GM18517 (cell line): Measurements from ENCODE around the gene NSMF.
"Not testable (repeated sequence)": the region's sequence is repeated elsewhere in the genome, so short reads cannot be mapped to it uniquely, and the experiment has no call there.

Source experiments
- ATAC-seq: cut with Tn5 transposase; IDR thresholded peaks from one replicate; pipeline ENCODE4 v1.9.1; 2021; ENCODE audit warnings: mild to moderate bottlenecking, moderate library complexity; ENCODE audit not compliant: unreplicated experiment

NSMF gene

GRCh38 chr9:137416006-137416562, 43.0 kb downstream of the NSMF start:
- ATAC-seq = no peak

DNA sequence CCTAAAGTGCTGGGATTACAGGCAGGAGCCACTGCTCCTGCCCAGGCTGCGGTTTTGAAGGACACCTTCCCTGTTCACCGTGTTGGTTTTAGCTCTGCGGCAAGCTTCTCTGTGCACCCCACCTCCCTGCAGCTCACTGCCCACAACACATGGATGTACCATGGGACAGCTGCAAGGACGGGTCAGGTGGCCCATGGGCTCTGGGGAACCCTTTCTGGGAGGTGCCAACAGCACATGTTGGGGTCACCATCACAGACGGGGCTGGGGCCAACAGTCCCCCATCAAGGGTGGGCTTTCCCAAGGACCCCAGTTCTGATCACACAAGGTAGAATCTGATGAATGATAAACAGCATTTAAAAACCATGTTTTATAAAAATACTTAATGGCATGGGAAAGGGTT, 43.7 kb downstream of the NSMF start:
- no peak for ATAC-seq

DNA sequence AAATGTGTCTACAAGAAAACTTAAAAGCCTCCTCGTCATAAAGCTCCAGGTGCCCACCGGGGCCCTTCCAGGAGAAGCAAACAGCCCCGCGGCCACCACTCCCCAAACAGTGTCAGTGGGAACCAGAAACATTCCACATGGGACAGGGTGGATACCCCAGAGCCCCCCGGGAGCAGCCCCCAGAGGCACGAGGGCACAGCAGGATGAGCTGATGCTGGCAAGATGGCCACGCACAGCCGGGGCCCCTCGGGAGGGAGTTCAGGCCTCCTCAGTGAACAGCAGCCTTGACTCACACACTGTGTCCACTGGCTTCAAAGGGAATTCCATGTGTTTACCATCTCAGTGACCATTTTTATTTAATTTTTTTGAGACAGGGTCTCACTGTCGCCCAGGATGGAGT, 46.7 kb downstream of the NSMF start:
- no peak for ATAC-seq

DNA sequence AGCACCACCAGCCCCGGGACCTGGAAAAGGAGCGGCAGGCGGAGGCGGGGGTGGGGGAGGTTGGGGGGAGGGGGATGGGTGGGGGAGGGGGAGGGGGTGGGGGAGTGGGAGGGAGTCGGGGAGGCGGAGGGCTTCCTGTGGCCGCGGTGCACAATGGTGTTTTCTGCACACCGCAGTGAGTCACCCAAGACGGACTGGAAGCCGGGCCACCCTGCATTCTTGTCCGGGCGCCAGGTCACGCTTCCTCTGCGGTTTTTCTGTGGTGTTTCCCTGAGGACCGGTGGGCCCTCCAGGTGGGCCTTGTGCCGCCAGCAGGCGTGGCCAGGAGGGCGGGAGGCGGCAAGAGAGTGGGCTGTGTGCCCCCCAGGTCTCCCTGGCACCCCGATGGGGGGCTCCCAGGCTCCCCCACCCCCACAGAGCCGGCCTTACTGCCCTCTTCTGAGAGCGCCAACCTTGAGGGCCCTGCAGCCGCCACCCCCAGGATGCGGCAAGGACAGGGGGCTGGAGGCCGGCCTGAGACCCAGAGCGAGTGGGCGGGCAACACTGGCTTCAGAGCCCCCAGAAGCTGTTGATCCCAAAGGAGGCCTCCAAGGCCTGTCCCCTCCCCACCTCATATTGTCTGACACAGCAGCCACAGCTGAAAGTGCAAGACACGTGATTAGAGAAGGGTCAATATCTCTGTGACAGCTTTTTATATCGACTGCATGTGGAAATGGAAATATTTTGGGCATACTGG, 47.3 kb downstream of the NSMF start:
- no peak for ATAC-seq

GRCh38 chr9:137411260-137411644, 47.9 kb downstream of the NSMF start:
- ATAC-seq = no peak

- ATAC-seq = no peak
Observed at GRCh38 chr9:137410891-137411249, 48.3 kb downstream of the NSMF start.

- ATAC-seq = not testable (repeated sequence)
Observed at GRCh38 chr9:137410236-137410890, 48.8 kb downstream of the NSMF start.

GRCh38 chr9:137409515-137409914, 49.6 kb downstream of the NSMF start:
- ATAC-seq = no peak

GRCh38 chr9:137408651-137409405, 50.3 kb downstream of the NSMF start:
- ATAC-seq = no peak

GRCh38 chr9:137407590-137408300, 51.4 kb downstream of the NSMF start:
- ATAC-seq = no peak

- no peak for ATAC-seq
Observed at GRCh38 chr9:137406876-137407589, 52.1 kb downstream of the NSMF start.

DNA sequence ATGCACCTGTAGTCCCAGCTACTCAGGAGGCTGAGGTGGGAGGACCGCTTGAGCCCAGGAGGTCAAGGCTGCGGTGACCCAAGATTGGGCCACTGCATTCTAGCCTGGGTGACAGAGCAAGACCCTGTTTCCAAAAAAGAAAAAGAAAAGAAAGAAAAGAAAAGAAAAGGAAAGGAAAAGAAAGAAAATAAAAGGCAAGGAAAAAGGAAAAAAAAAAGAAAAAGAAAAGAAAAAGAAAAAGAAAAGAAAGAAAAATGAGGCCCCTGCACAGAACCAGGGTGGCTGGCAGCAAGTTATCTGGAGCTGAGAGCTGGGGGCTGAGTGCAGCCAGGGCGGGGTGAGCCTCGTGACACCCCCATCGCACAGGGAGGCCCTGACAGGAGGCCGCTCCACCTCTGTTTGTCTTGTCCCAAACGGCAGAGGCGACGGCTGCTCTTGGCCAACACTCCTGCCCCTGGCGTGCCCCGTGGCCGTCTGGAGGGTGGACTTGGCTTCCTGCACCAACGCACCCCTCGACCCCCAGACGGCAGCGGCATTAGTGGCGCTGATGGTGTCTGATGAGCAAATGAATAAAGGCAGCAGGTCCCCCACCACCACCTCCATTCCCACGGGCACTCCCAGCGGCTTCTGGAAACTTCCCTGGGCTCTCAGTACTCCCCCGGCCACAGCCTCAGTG, 52.9 kb downstream of the NSMF start:
- ATAC-seq = no peak

- no peak for ATAC-seq
Observed at GRCh38 chr9:137405677-137406081, 53.5 kb downstream of the NSMF start.

- ATAC-seq = no peak
Observed at GRCh38 chr9:137404961-137405567, 54.1 kb downstream of the NSMF start.

DNA sequence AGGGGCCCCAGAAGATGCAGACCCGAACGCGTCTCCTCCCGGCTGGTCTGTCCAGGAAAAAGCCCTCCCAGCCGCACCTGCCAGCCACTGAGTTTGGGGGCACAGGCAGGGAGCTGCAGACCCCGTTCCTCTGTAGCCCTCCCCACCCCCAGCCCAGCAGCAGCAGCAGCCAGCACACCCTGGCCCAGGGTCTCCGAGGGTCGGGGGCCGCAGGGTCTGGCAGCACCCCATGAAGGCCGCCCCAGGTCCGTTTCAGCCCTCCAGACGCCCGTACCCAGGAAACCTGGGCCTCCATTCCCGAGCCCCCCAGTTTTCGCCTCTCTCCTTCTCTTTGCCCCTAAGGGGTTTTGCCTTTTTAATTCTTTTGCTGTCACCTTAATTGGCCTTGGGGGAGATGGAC, 55.9 kb downstream of the NSMF start:
- ATAC-seq = no peak

GRCh38 chr9:137402746-137403145, 56.4 kb downstream of the NSMF start:
- no peak for ATAC-seq

- no peak for ATAC-seq
Observed at GRCh38 chr9:137398561-137399468, 60.3 kb downstream of the NSMF start.

- no peak for ATAC-seq
Observed at GRCh38 chr9:137397675-137398423, 61.3 kb downstream of the NSMF start.
